Measurements from ENCODE around the gene TRPM3. TPM values are rescaled to one million over a fixed set of nuclear protein-coding genes. Genes with fewer than 3 reads are reported as not detected.

The TRPM3 gene
- total RNA-seq, 1 donor from 2014 or later = 0.22 TPM

GRCh38 chr9:70865471-70865870 is 255.9 kb downstream of the TRPM3 start:
- Histone ChIP-seq H3K27me3 (ENCODE audit: low read depth) (peaks cover 22% of the 10 kb centered on the region), H3K9me3 (replicated peaks) (no peaks in the 10 kb centered on the region), H3K36me3 (no peaks in the 10 kb centered on the region), H3K4me1 (no peaks in the 10 kb centered on the region), H3K27ac (replicated peaks) (no peak overlapping the region), H3K4me3 (no peak overlapping the region)
- TF ChIP-seq CTCF (IDR thresholded peaks at IDR 0.05; ENCODE audit: borderline replicate concordance) = no peak
- DNase-seq = no peak
- intact Hi-C loops (cut with micrococcal nuclease) = loop anchor here (10.0 kb wide), 1 partner anchor 51 kb away; no protein-coding TSS in a partner anchor

- Histone ChIP-seq H3K36me3 (no peaks in the 10 kb centered on the region), H3K9me3 (replicated peaks) (no peaks in the 10 kb centered on the region)
Observed at GRCh38 chr9:70861797-70862196, 259.6 kb downstream of the TRPM3 start.

GRCh38 chr9:70861376-70861775 is 260.0 kb downstream of the TRPM3 start:
- no peaks in the 10 kb centered on the region for H3K4me1 ChIP-seq
- intact Hi-C loops (cut with micrococcal nuclease) = loop anchor here (10.0 kb wide), 1 partner anchor 47 kb away; no protein-coding TSS in a partner anchor
- no peak for TF ChIP-seq CTCF (IDR thresholded peaks at IDR 0.05; ENCODE audit: borderline replicate concordance)

More at GRCh38 chr9:70861797-70862196, 259.6 kb downstream of the TRPM3 start:
- no peak for DNase-seq
- Histone ChIP-seq H3K4me3 (no peak overlapping the region), H3K27me3 (ENCODE audit: low read depth) (peaks cover 20% of the 10 kb centered on the region), H3K27ac (replicated peaks) (no peak overlapping the region), H3K4me1 (no peaks in the 10 kb centered on the region)
- no peak for TF ChIP-seq CTCF (IDR thresholded peaks at IDR 0.05; ENCODE audit: borderline replicate concordance)
- intact Hi-C loops (cut with micrococcal nuclease) = loop anchor here (10.0 kb wide), 1 partner anchor 47 kb away; no protein-coding TSS in a partner anchor

GRCh38 chr9:70859694-70860093 is 261.7 kb downstream of the TRPM3 start:
- Histone ChIP-seq H3K4me3 (no peak overlapping the region), H3K4me1 (no peaks in the 10 kb centered on the region), H3K36me3 (no peaks in the 10 kb centered on the region), H3K27ac (replicated peaks) (no peak overlapping the region), H3K9me3 (replicated peaks) (no peaks in the 10 kb centered on the region), H3K27me3 (ENCODE audit: low read depth) (no peaks in the 10 kb centered on the region)
- no peak for TF ChIP-seq CTCF (IDR thresholded peaks at IDR 0.05; ENCODE audit: borderline replicate concordance)
- DNase-seq = no peak
- intact Hi-C loops (cut with micrococcal nuclease) = loop anchor here (10.0 kb wide), 1 partner anchor 45 kb away; no protein-coding TSS in a partner anchor

More at GRCh38 chr9:70861376-70861775, 260.0 kb downstream of the TRPM3 start:
- Histone ChIP-seq H3K4me3 (no peak overlapping the region), H3K9me3 (replicated peaks) (no peaks in the 10 kb centered on the region), H3K27me3 (ENCODE audit: low read depth) (peaks cover 16% of the 10 kb centered on the region), H3K36me3 (no peaks in the 10 kb centered on the region), H3K27ac (replicated peaks) (no peak overlapping the region)
- no peak for DNase-seq

- no peak overlapping the region for H3K4me3 ChIP-seq
Observed at GRCh38 chr9:70856411-70856810, 265.0 kb downstream of the TRPM3 start.

More at GRCh38 chr9:70856411-70856810, 265.0 kb downstream of the TRPM3 start:
- DNase-seq = no peak
- no peak overlapping the region for H3K27ac ChIP-seq (replicated peaks)
- no peaks in the 10 kb centered on the region for H3K36me3 ChIP-seq
- TF ChIP-seq CTCF (IDR thresholded peaks at IDR 0.05; ENCODE audit: borderline replicate concordance) = no peak
- no peaks in the 10 kb centered on the region for H3K27me3 ChIP-seq (ENCODE audit: low read depth)
- intact Hi-C loops (cut with micrococcal nuclease) = no loop called here
- no peaks in the 10 kb centered on the region for H3K9me3 ChIP-seq (replicated peaks)
- no peaks in the 10 kb centered on the region for H3K4me1 ChIP-seq

All from left ventricle myocardium inferior (tissue), 1 donor.